Smooth muscle cell (in vitro differentiated cells): Measurements from ENCODE around the gene BRCC3. TPM values are rescaled to one million over a fixed set of nuclear protein-coding genes. Genes with fewer than 3 reads are reported as not detected.

Experiments used
- DNase-seq: peaks from one replicate; lab custom pipeline; 2025; ENCODE audit not compliant: unreplicated experiment; lab: John Stamatoyannopoulos, UW
- H2AFZ ChIP-seq: fragments of 200-600 bp; sonication (generic); 2 replicates; pipeline ENCODE4 v1.6.0; 2016; ENCODE audit warnings: antibody characterized with exemption, low read depth, mild to moderate bottlenecking
- H3F3A ChIP-seq: fragments of 200-600 bp; sonication (generic); 2 replicates; pipeline ENCODE4 v1.6.0; 2017; ENCODE audit warnings: antibody characterized with exemption, low read depth
- H3K27ac ChIP-seq: fragments of 200-600 bp; sonication (generic); 2 replicates; pipeline ENCODE4 v1.5.1; 2016; ENCODE audit warnings: low read depth, mild to moderate bottlenecking
- H3K27me3 ChIP-seq: fragments of 200-600 bp; sonication (generic); 2 replicates; pipeline ENCODE4 v1.6.1; 2016; ENCODE audit warnings: low read depth, mild to moderate bottlenecking
- H3K36me3 ChIP-seq: fragments of 200-600 bp; sonication (generic); 2 replicates; pipeline ENCODE4 v1.5.1; 2016; ENCODE audit warnings: low read depth
- H3K4me1 ChIP-seq: fragments of 200-600 bp; sonication (generic); 2 replicates; pipeline ENCODE4 v1.5.1; 2016; ENCODE audit warnings: low read depth
- H3K4me2 ChIP-seq: fragments of 200-600 bp; sonication (generic); 2 replicates; pipeline ENCODE4 v1.6.0; 2016; ENCODE audit warnings: mild to moderate bottlenecking
- H3K4me3 ChIP-seq: fragments of 200-600 bp; sonication (generic); 2 replicates; pipeline ENCODE4 v1.5.1; 2016; ENCODE audit warnings: mild to moderate bottlenecking
- H3K79me2 ChIP-seq: fragments of 200-600 bp; sonication (generic); 2 replicates; pipeline ENCODE4 v1.6.0; 2016; ENCODE audit warnings: low read depth, mild to moderate bottlenecking
- H3K9ac ChIP-seq: fragments of 200-600 bp; sonication (generic); 2 replicates; pipeline ENCODE4 v1.6.0; 2016; ENCODE audit warnings: low read depth
- H3K9me3 ChIP-seq: fragments of 200-600 bp; sonication (generic); replicated peaks from 2 replicates; pipeline ENCODE4 v1.5.1; 2016; ENCODE audit warnings: low read depth
- H4K20me1 ChIP-seq: fragments of 200-600 bp; sonication (generic); 2 replicates; pipeline ENCODE4 v1.6.0; 2016; ENCODE audit warnings: low read depth
- CTCF ChIP-seq: fragments of 200-600 bp; sonication (generic); IDR thresholded peaks from 2 replicates; pipeline ENCODE4 v1.5.1; 2017; ENCODE audit warnings: borderline replicate concordance, mild to moderate bottlenecking, antibody characterized with exemption; ENCODE audit not compliant: insufficient read depth, poor library complexity, severe bottlenecking
- WGBS: methylation state at CpG from one replicate; pipeline ENCODE4 v1.1.7; 2016; ENCODE audit warnings: low lambda C conversion rate; 5-methylcytosine and 5-hydroxymethylcytosine counted together
- polyA plus RNA-seq: library from polyadenylated mRNA; unstranded; fragments of >200 nt; fragmentation: Nextera tagmentation; extraction: Ambion mirVana; gene quantifications from 2 replicates; pipeline ENCODE4 v1.2.1, GENCODE V29; 2016
- total RNA-seq: library from RNA; depleted of rRNA; stranded (reverse); fragments of >200 nt; gene quantifications from 2 replicates; pipeline ENCODE4 v1.2.3, GENCODE V29; 2014

The BRCC3 gene
- total and polyA plus RNA-seq, 2 experiments from 2014 or later: 10.6 to 13.4 TPM

GRCh38 chrX:155046811-155047528 lies 24.3 kb upstream of the BRCC3 start:
- no peaks in the 10 kb centered on the region for H3K27me3 ChIP-seq
- no peaks in the 10 kb centered on the region for H3F3A ChIP-seq
- DNase-seq: no peak
- H3K9ac ChIP-seq: no peak overlapping the region
- H4K20me1 ChIP-seq: no peaks in the 10 kb centered on the region
- H3K79me2 ChIP-seq: no peaks in the 10 kb centered on the region
- H3K36me3 ChIP-seq: no peaks in the 10 kb centered on the region
- no peak overlapping the region for H3K27ac ChIP-seq
- no peak overlapping the region for H2AFZ ChIP-seq
- no peak for TF ChIP-seq CTCF
- no peaks in the 10 kb centered on the region for H3K4me1 ChIP-seq
- H3K9me3 ChIP-seq: no peaks in the 10 kb centered on the region
- H3K4me3 ChIP-seq: no peak overlapping the region
- 66% methylated on average over 5 of the region's 5 CpGs for WGBS
- no peak overlapping the region for H3K4me2 ChIP-seq

GRCh38 chrX:155048977-155049619 lies 22.2 kb upstream of the BRCC3 start:
- Histone ChIP-seq H3K4me2 (no peak overlapping the region), H3K9ac (no peak overlapping the region), H3F3A (no peaks in the 10 kb centered on the region), H4K20me1 (no peaks in the 10 kb centered on the region), H3K9me3 (no peaks in the 10 kb centered on the region), H3K4me1 (no peaks in the 10 kb centered on the region), H3K27me3 (no peaks in the 10 kb centered on the region), H3K79me2 (no peaks in the 10 kb centered on the region), H3K4me3 (no peak overlapping the region), H3K27ac (no peak overlapping the region), H2AFZ (no peak overlapping the region), H3K36me3 (no peaks in the 10 kb centered on the region)
- peak; percentile 44 for TF ChIP-seq CTCF
- WGBS: 46% methylated on average over 9 of the region's 9 CpGs
- no peak for DNase-seq

- H3K4me2 ChIP-seq: no peak overlapping the region
- 83% methylated on average over 5 of the region's 5 CpGs for WGBS
- H4K20me1 ChIP-seq: no peaks in the 10 kb centered on the region
- H3K4me1 ChIP-seq: no peaks in the 10 kb centered on the region
- H2AFZ ChIP-seq: no peak overlapping the region
- no peaks in the 10 kb centered on the region for H3K79me2 ChIP-seq
- no peaks in the 10 kb centered on the region for H3K36me3 ChIP-seq
- no peak overlapping the region for H3K4me3 ChIP-seq
- H3K9ac ChIP-seq: no peak overlapping the region
- no peak overlapping the region for H3K27ac ChIP-seq
- no peaks in the 10 kb centered on the region for H3K9me3 ChIP-seq
- H3F3A ChIP-seq: no peaks in the 10 kb centered on the region
- DNase-seq: no peak
- TF ChIP-seq CTCF: no peak
- no peaks in the 10 kb centered on the region for H3K27me3 ChIP-seq
Observed at GRCh38 chrX:155052738-155053498, 18.4 kb upstream of the BRCC3 start.
